HG03565 (cell line): ENCODE measurements around the gene MAP2K6.

Experiments
- ATAC-seq: cut with Tn5 transposase; IDR thresholded peaks from one replicate; pipeline ENCODE4 v1.9.1; 2021; ENCODE audit warnings: mild to moderate bottlenecking, moderate library complexity; ENCODE audit not compliant: unreplicated experiment

Gene MAP2K6

GRCh38 chr17:69425978-69426377 lies 11.5 kb downstream of the MAP2K6 start:
- ATAC-seq: no peak

- no peak for ATAC-seq
Measured at GRCh38 chr17:69427486-69428197, 13.1 kb downstream of the MAP2K6 start.

- no peak for ATAC-seq
Measured at GRCh38 chr17:69428252-69428980, 13.9 kb downstream of the MAP2K6 start.

GRCh38 chr17:69430488-69430887 lies 16.0 kb downstream of the MAP2K6 start:
- peak; percentile 57 for ATAC-seq

- ATAC-seq: no peak
Measured at GRCh38 chr17:69431835-69432234, 17.3 kb downstream of the MAP2K6 start.

GRCh38 chr17:69433093-69433492 lies 18.6 kb downstream of the MAP2K6 start:
- no peak for ATAC-seq

- ATAC-seq: no peak
Measured at GRCh38 chr17:69434164-69434579, 19.7 kb downstream of the MAP2K6 start.

- no peak for ATAC-seq
Measured at GRCh38 chr17:69435971-69436696, 21.6 kb downstream of the MAP2K6 start.

GRCh38 chr17:69437475-69437874 lies 23.0 kb downstream of the MAP2K6 start:
- ATAC-seq: no peak

GRCh38 chr17:69438776-69439175 lies 24.3 kb downstream of the MAP2K6 start:
- ATAC-seq: no peak

- ATAC-seq: no peak
Measured at GRCh38 chr17:69441179-69441578, 26.7 kb downstream of the MAP2K6 start.

- no peak for ATAC-seq
Measured at GRCh38 chr17:69443138-69443537, 28.6 kb downstream of the MAP2K6 start.

- ATAC-seq: no peak
Measured at GRCh38 chr17:69444023-69444422, 29.5 kb downstream of the MAP2K6 start.

GRCh38 chr17:69445132-69445531 lies 30.6 kb downstream of the MAP2K6 start:
- ATAC-seq: no peak

GRCh38 chr17:69447726-69448125 lies 33.2 kb downstream of the MAP2K6 start:
- no peak for ATAC-seq

GRCh38 chr17:69448431-69449102 lies 34.1 kb downstream of the MAP2K6 start:
- no peak for ATAC-seq

- ATAC-seq: no peak
Measured at GRCh38 chr17:69450131-69450530, 35.6 kb downstream of the MAP2K6 start.

- ATAC-seq: no peak
Measured at GRCh38 chr17:69450918-69451317, 36.4 kb downstream of the MAP2K6 start.

GRCh38 chr17:69451416-69452394 lies 37.2 kb downstream of the MAP2K6 start:
- ATAC-seq: peak; percentile 82

- no peak for ATAC-seq
Measured at GRCh38 chr17:69452664-69453260, 38.3 kb downstream of the MAP2K6 start.
